Uterus (tissue), 4 donors: ENCODE measurements around the gene PTPRN2. TPM values are rescaled to one million over a fixed set of nuclear protein-coding genes. Genes with fewer than 3 reads are reported as not detected.

Experiments used
- DNase-seq, 2 donors: peaks; one replicate each; pipeline ENCODE4 v3.0.0-alpha.2; 2019 to 2020
- H3K27ac ChIP-seq, 2 donors: fragments of 200-600 bp; sonication (generic); 1 replicate in 1 of 2; 2 replicates in 1 of 2; pipeline ENCODE4 v1.5.1; 2016 to 2018
- H3K27me3 ChIP-seq, 2 donors: fragments of 200-600 bp; sonication (generic); one replicate each; pipeline ENCODE4 v1.5.1; 2018 to 2019; ENCODE audit warnings: control low read depth in 1 of 2
- H3K36me3 ChIP-seq, 2 donors: fragments of 200-600 bp; sonication (generic); one replicate each; pipeline ENCODE4 v1.5.1; 2019; ENCODE audit warnings: control low read depth in 1 of 2
- H3K4me1 ChIP-seq, 2 donors: fragments of 200-600 bp; sonication (generic); one replicate each; pipeline ENCODE4 v1.5.1; 2018 to 2019; ENCODE audit warnings: control low read depth in 1 of 2
- H3K4me3 ChIP-seq, 2 donors: fragments of 200-600 bp; sonication (generic); 1 replicate in 1 of 2; 2 replicates in 1 of 2; pipeline ENCODE4 v1.5.1; 2018 to 2019; ENCODE audit warnings: mild to moderate bottlenecking in 1 of 2
- H3K9me3 ChIP-seq, 2 donors: fragments of 200-600 bp; sonication (generic); one replicate each; pipeline ENCODE4 v1.5.1; 2019; ENCODE audit warnings: control low read depth in 1 of 2
- POLR2A ChIP-seq, 2 donors: fragments of 450-650 bp; IDR thresholded peaks; one replicate each; pipeline ENCODE4 v1.6.1; 2016; ENCODE audit warnings: antibody characterized with exemption in 2 of 2, mild to moderate bottlenecking in 1 of 2, moderate library complexity in 1 of 2
- intact Hi-C: fragments of 100-400 bp; cut with DNase I; formaldehyde crosslinking; loops from one replicate; pipeline ENCODE4 v1.15.1; 2023; ENCODE audit warnings: low total_unique reads
- total RNA-seq, 4 donors: library from RNA; depleted of rRNA in 3 of 4; stranded (reverse); fragments of >200 nt in 3 of 4; gene quantifications; one replicate each; pipeline versions ENCODE4 v1.1.0 to v1.2.4, GENCODE V29; 2014 to 2023
- TF ChIP-seq, protein P1 (sequence below), 4 experiments: fragments of 200-600 bp in 2 of 4; fragments of 450-650 bp in 2 of 4; sonication (generic) in 2 of 4; IDR thresholded peaks; one replicate each; pipeline ENCODE4 v1.5.1; 2016 to 2019; ENCODE audit warnings: antibody characterized with exemption in 4 of 4, mild to moderate bottlenecking in 2 of 4, moderate library complexity in 1 of 4
- donor health status: DM: yes; HTN: yes; CAD: no.

Gene PTPRN2
- total RNA-seq, 4 donors from 2014 or later = 1.2 to 5.2 (median 2.3) TPM

DNA sequence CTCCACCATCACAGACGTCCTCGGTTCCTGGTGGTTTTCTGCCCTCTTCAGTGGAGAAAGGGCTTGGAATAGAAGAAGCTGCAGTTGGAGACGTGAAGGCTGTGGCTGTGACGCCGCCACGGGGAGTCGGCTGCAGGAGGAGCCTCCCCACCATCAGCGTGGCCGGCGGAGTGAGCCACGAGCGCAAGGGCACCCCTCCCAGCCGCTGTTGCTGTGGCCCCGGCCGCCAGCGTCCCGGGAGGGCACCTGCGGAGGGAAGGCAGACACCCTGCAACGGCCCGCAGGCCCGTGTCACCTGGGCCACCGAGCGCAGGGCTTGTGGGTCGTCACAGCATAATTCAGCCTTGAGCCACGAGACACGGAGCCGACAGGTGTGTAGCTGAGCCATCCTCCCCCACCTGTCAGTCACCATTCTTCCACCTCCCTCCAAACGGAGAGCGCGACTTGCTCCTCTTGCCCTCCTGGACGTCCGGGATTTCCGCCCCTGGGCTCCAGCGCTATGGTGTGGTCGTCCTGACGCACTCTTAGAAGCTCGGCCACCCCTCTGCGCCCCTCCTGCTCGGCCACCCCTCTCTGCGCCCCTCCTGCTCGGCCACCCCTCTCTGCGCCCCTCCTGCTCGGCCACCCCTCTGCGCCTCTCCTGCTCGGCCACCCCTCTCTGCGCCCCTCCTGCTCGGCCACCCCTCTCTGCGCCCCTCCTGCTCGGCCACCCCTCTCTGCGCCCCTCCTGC lies 102.7 kb downstream of the PTPRN2 start:
- no peak for DNase-seq
- H3K9me3 ChIP-seq = no peaks in the 10 kb centered on the region
- H3K27me3 ChIP-seq = no peaks in the 10 kb centered on the region
- H3K4me3 ChIP-seq = no peak overlapping the region
- H3K36me3 ChIP-seq = no peaks in the 10 kb centered on the region
- no peak overlapping the region for H3K27ac ChIP-seq
- TF ChIP-seq, protein P1, sequence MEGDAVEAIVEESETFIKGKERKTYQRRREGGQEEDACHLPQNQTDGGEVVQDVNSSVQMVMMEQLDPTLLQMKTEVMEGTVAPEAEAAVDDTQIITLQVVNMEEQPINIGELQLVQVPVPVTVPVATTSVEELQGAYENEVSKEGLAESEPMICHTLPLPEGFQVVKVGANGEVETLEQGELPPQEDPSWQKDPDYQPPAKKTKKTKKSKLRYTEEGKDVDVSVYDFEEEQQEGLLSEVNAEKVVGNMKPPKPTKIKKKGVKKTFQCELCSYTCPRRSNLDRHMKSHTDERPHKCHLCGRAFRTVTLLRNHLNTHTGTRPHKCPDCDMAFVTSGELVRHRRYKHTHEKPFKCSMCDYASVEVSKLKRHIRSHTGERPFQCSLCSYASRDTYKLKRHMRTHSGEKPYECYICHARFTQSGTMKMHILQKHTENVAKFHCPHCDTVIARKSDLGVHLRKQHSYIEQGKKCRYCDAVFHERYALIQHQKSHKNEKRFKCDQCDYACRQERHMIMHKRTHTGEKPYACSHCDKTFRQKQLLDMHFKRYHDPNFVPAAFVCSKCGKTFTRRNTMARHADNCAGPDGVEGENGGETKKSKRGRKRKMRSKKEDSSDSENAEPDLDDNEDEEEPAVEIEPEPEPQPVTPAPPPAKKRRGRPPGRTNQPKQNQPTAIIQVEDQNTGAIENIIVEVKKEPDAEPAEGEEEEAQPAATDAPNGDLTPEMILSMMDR (IDR thresholded peaks at IDR 0.05) = no peak
- TF ChIP-seq POLR2A (IDR thresholded peaks at IDR 0.05) = no peak
- intact Hi-C loops = no loop called here
- no peaks in the 10 kb centered on the region for H3K4me1 ChIP-seq

DNA sequence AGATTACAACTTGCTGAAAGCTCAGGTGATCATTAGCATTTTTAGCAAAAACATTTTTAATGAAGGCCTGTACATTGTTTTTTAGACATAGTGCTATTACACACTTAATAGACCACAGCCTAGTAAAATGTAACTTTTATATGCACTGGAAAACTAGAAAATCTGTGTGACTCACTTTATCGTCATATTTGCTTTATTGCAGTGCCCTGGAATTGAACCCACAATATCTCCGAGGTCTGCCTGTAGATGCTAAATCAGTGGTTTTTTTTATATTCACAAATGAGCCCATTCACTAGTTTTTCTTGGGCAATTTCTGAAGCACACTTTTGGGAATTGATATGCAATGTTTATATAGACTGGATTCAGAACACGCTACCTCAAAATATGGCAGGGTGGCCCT lies 105.1 kb downstream of the PTPRN2 start:
- no peak for DNase-seq
- no peaks in the 10 kb centered on the region for H3K27me3 ChIP-seq

DNA sequence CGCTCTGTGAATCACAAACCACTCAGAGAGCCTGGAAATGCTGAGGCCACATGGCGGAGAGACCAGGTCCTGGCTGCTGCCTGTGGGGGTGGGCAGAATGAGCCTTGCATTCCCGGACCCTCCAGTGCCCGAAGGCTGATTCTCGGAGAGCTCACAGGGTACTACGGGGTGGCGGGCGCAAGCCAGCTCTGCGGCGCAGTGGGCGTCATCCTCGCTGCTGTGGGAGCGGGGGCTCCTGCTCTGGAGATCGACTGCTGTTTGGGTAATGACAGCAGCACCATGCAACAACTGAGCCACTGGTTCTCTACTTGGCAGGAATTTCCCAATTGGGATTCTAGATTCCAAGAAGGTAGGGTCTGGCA lies 108.0 kb downstream of the PTPRN2 start:
- TF ChIP-seq, protein P1 (IDR thresholded peaks at IDR 0.05) = no peak
- TF ChIP-seq POLR2A (IDR thresholded peaks at IDR 0.05) = no peak
- intact Hi-C loops = no loop called here
- Histone ChIP-seq H3K36me3 (no peaks in the 10 kb centered on the region), H3K27ac (no peak overlapping the region), H3K4me3 (no peak overlapping the region), H3K4me1 (no peaks in the 10 kb centered on the region), H3K27me3 (no peaks in the 10 kb centered on the region), H3K9me3 (no peaks in the 10 kb centered on the region)
- DNase-seq = no peak

More for the DNA sequence above, 105.1 kb downstream of the PTPRN2 start:
- Histone ChIP-seq H3K36me3 (no peaks in the 10 kb centered on the region), H3K4me3 (no peak overlapping the region), H3K9me3 (no peaks in the 10 kb centered on the region), H3K27ac (no peak overlapping the region), H3K4me1 (no peaks in the 10 kb centered on the region)
- intact Hi-C loops = no loop called here
- no peak for TF ChIP-seq POLR2A (IDR thresholded peaks at IDR 0.05)
- TF ChIP-seq, protein P1 (IDR thresholded peaks at IDR 0.05) = no peak

GRCh38 chr7:158479021-158479663 lies 108.5 kb downstream of the PTPRN2 start:
- no peaks in the 10 kb centered on the region for H3K9me3 ChIP-seq
- intact Hi-C loops = no loop called here
- no peaks in the 10 kb centered on the region for H3K4me1 ChIP-seq
- no peaks in the 10 kb centered on the region for H3K27me3 ChIP-seq
- no peak overlapping the region for H3K27ac ChIP-seq
- H3K4me3 ChIP-seq = no peak overlapping the region
- no peak for TF ChIP-seq POLR2A (IDR thresholded peaks at IDR 0.05)
- TF ChIP-seq, protein P1 (IDR thresholded peaks at IDR 0.05) = no peak
- DNase-seq = no peak
- H3K36me3 ChIP-seq = no peaks in the 10 kb centered on the region

GRCh38 chr7:158477866-158478265 lies 109.8 kb downstream of the PTPRN2 start:
- no peaks in the 10 kb centered on the region for H3K27me3 ChIP-seq
- no peaks in the 10 kb centered on the region for H3K9me3 ChIP-seq
- TF ChIP-seq, protein P1 (IDR thresholded peaks at IDR 0.05) = no peak
- no peak for TF ChIP-seq POLR2A (IDR thresholded peaks at IDR 0.05)
- no peak for DNase-seq
- no peaks in the 10 kb centered on the region for H3K36me3 ChIP-seq
- no peaks in the 10 kb centered on the region for H3K4me1 ChIP-seq
- intact Hi-C loops = no loop called here
- H3K27ac ChIP-seq = no peak overlapping the region
- H3K4me3 ChIP-seq = no peak overlapping the region
